B cell (primary cell): ENCODE results near the gene HOXB6. TPM values are rescaled to one million over a fixed set of nuclear protein-coding genes. Genes with fewer than 3 reads are reported as not detected.

Experiments used
- ATAC-seq: fragments of 200-7000 bp; cut with Tn5 transposase; one replicate; pipeline ENCODE4 v1.10.0; 2021; ENCODE audit warnings: low read depth, mild to moderate bottlenecking, moderate number of reproducible peaks, moderate library complexity
- CTCF ChIA-PET: fragments of 350-600 bp; sonication (Branson Sonifier 250); formaldehyde crosslinking; loops from one replicate; lab custom pipeline; 2021; ENCODE audit warnings: antibody characterized with exemption, inconsistent platforms; lab: Charles Lee
- POLR2A ChIA-PET: fragments of 350-600 bp; sonication (Branson Sonifier 250); formaldehyde crosslinking; loops from one replicate; lab custom pipeline; 2021; ENCODE audit warnings: antibody characterized with exemption; lab: Charles Lee
- DNase-seq: peaks from one replicate; pipeline ENCODE4 v3.0.0; 2013
- H2AFZ ChIP-seq: 2 replicates; pipeline ENCODE4 v1.6.1; 2012; ENCODE audit warnings: mild to moderate bottlenecking, low read depth, low read length; ENCODE audit not compliant: insufficient read depth, poor library complexity, severe bottlenecking
- H3K27ac ChIP-seq, 2 donors: 1 replicate in 1 of 2; 2 replicates in 1 of 2; pipeline ENCODE4 v1.5.1; 2012 to 2013; ENCODE audit warnings: low read length in 2 of 2, mild to moderate bottlenecking in 2 of 2, moderate library complexity in 1 of 2
- H3K27me3 ChIP-seq, 4 experiments: fragments of 200-600 bp in 1 of 4; sonication (generic) in 1 of 4; replicated peaks in 1 of 4; 1 replicate in 2 of 4; 2 replicates in 2 of 4; pipeline versions ENCODE4 v1.6.1 to v1.7.0; 2013 to 2016; ENCODE audit warnings: low read length in 3 of 4, mild to moderate bottlenecking in 2 of 4, mixed read lengths in 1 of 4, moderate library complexity in 1 of 4; ENCODE audit not compliant: insufficient read depth in 4 of 4, control insufficient read depth in 3 of 4; ENCODE audit errors: control extremely low read depth in 1 of 4
- H3K36me3 ChIP-seq, 2 experiments: replicated peaks in 1 of 2; 1 replicate in 1 of 2; 2 replicates in 1 of 2; pipeline versions ENCODE4 v1.6.1 to v1.7.1; 2013; ENCODE audit warnings: low read length in 1 of 2; ENCODE audit not compliant: insufficient read depth in 2 of 2, control insufficient read depth in 1 of 2; ENCODE audit errors: control extremely low read depth in 1 of 2, extremely low read depth in 1 of 2
- H3K4me1 ChIP-seq, 2 donors: fragments of 200-600 bp in 1 of 2; sonication (generic) in 1 of 2; 1 replicate in 1 of 2; 2 replicates in 1 of 2; pipeline versions ENCODE4 v1.5.1 to v1.6.1; 2013 to 2017; ENCODE audit warnings: low read length in 2 of 2; ENCODE audit not compliant: control insufficient read depth in 2 of 2, insufficient read depth in 2 of 2
- H3K4me2 ChIP-seq: replicated peaks from 2 replicates; pipeline ENCODE3; 2012; ENCODE audit warnings: mild to moderate bottlenecking, low read depth, low read length; ENCODE audit not compliant: poor library complexity, severe bottlenecking
- H3K4me3 ChIP-seq, 5 experiments: fragments of 200-600 bp in 1 of 5; sonication (generic) in 1 of 5; 1 replicate in 3 of 5; 2 replicates in 2 of 5; pipeline versions ENCODE4 v1.5.1 to v1.7.0; 2011 to 2016; ENCODE audit warnings: low read length in 4 of 5, mild to moderate bottlenecking in 4 of 5, low read depth in 2 of 5, control low read depth in 1 of 5, moderate library complexity in 1 of 5; ENCODE audit not compliant: insufficient read depth in 1 of 5; ENCODE audit errors: control extremely low read depth in 1 of 5, extremely low read depth in 1 of 5
- H3K79me2 ChIP-seq: fragments of 200-600 bp; sonication (generic); one replicate; pipeline ENCODE4 v1.6.0; 2016; ENCODE audit warnings: low read length; ENCODE audit not compliant: control insufficient read depth, insufficient read depth
- H3K9ac ChIP-seq: fragments of 200-600 bp; sonication (generic); 2 replicates; pipeline ENCODE4 v1.6.1; 2017; ENCODE audit warnings: mild to moderate bottlenecking, low read length, moderate library complexity
- H3K9me3 ChIP-seq, 3 donors: one replicate each; pipeline versions ENCODE4 v1.6.1 to v1.7.1; 2013; ENCODE audit warnings: low read length in 2 of 3; ENCODE audit not compliant: control insufficient read depth in 2 of 3, insufficient read depth in 1 of 3; ENCODE audit errors: control extremely low read depth in 1 of 3
- H4K20me1 ChIP-seq: 2 replicates; pipeline ENCODE4 v1.6.0; 2012; ENCODE audit warnings: mild to moderate bottlenecking, low read length; ENCODE audit not compliant: insufficient read depth, control insufficient read depth, poor library complexity, severe bottlenecking
- H3K27ac Mint-ChIP-seq: one replicate; pipeline ENCODE4 v1.8.0; 2021; ENCODE audit warnings: mixed read lengths
- H3K27me3 Mint-ChIP-seq: one replicate; pipeline ENCODE4 v1.8.0; 2021; ENCODE audit warnings: mixed read lengths
- H3K4me1 Mint-ChIP-seq: one replicate; pipeline ENCODE4 v1.8.0; 2021; ENCODE audit warnings: mixed read lengths
- H3K4me3 Mint-ChIP-seq: one replicate; pipeline ENCODE4 v1.8.0; 2021; ENCODE audit warnings: mixed read lengths
- H3K9me3 Mint-ChIP-seq: one replicate; pipeline ENCODE4 v1.8.0; 2022; ENCODE audit warnings: mixed read lengths; ENCODE audit not compliant: insufficient read depth
- EZH2 ChIP-seq: IDR thresholded peaks from 2 replicates; pipeline ENCODE4 v1.6.1; 2012; ENCODE audit warnings: borderline replicate concordance, low read depth, mild to moderate bottlenecking, moderate library complexity, low read length; ENCODE audit not compliant: insufficient read depth, poor library complexity, severe bottlenecking
- WGBS: methylation state at CpG from one replicate; pipeline ENCODE4 v1.1.5; 2013; ENCODE audit warnings: missing lambda C conversion rate; ENCODE audit not compliant: insufficient coverage; 5-methylcytosine and 5-hydroxymethylcytosine counted together
- intact Hi-C: fragments of 100-400 bp; cut with micrococcal nuclease; formaldehyde crosslinking; loops from one replicate; pipeline ENCODE4 v1.10.0; 2022
- polyA plus RNA-seq: library from polyadenylated mRNA; depleted of rRNA; stranded (reverse); fragments of >200 nt; gene quantifications from 2 replicates; pipeline ENCODE4 v1.2.3, GENCODE V29; 2012
- total RNA-seq, 2 donors: library from RNA; stranded (reverse); fragments of 120-200 nt in 1 of 2; gene quantifications; 1 replicate in 1 of 2; 2 replicates in 1 of 2; pipeline versions ENCODE4 v1.2.3 to v1.2.4, GENCODE V29; 2013 to 2022
- TF ChIP-seq, protein P1 (sequence below): fragments of 200-600 bp; IDR thresholded peaks from one replicate; pipeline ENCODE4 v1.8.0; 2022; ENCODE audit warnings: antibody characterized with exemption, mild to moderate bottlenecking

The HOXB6 gene
- total and polyA plus RNA-seq, 2 donors (not counting 1 experiment from before 2014, with no cell fraction given): 0.10 TPM; not detected in 1

DNA sequence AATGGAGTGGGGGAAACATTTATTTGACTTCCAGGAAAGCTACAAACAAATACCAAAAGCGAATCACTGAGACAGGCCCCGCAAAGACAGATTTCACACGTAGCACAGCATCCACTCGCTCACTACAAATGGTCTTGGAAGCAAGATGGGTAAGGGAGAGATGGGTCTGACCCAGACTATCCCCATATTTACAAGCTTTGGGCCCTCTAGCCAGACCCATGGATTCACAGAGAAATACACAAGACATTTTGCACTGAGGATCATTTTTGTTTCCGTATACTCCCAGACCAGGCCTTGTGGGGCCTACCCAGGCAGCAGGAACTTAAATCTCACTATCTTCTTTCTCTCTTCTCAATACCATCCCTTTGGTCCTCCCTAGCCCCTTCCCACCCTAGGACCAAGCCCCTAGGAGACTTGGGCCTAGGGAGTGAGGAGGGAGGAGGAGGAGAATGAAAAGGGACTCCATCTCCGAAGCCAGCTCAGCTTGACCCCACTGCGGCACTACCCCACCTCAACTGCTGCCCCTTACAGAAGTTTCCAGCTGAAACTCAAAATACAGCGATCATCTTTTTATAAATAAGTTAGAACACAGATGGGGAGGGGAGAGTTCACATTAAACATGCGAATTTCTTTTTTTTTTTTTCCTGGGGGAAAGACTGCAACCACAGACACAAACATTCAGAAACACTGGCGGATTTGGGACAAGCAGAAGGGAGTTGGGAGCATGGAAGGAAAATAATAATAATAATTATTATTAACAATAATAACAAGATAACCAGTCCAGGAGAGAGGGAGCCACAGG lies 13.3 kb downstream of the HOXB6 start:
- no peak overlapping the region for H3K4me2 ChIP-seq
- peak overlapping the region; percentile 53 for H3K4me3 Mint-ChIP-seq
- ChIA-PET POLR2A (interaction anchor here (0.5 to 1.6 kb wide), 3 partner anchors 18 to 166 kb away, joined by 3 to 6 read pairs (median 4); no protein-coding TSS in a partner anchor), CTCF (interaction anchor here (0.7 to 5.6 kb wide), 10 partner anchors 16 to 283 kb away, joined by 3 to 68 read pairs (median 5); no protein-coding TSS in a partner anchor)
- intact Hi-C loops: loop anchor here (2.0 kb wide), 2 partner anchors 13 to 255 kb away; partner anchors contain the start of gene HOXB4
- H3K4me1 Mint-ChIP-seq: peaks cover 36% of the 10 kb centered on the region
- peaks cover 90% of the 10 kb centered on the region for H3K27me3 Mint-ChIP-seq
- H3K27ac Mint-ChIP-seq: peak overlapping the region; percentile 32
- TF ChIP-seq, protein P1, sequence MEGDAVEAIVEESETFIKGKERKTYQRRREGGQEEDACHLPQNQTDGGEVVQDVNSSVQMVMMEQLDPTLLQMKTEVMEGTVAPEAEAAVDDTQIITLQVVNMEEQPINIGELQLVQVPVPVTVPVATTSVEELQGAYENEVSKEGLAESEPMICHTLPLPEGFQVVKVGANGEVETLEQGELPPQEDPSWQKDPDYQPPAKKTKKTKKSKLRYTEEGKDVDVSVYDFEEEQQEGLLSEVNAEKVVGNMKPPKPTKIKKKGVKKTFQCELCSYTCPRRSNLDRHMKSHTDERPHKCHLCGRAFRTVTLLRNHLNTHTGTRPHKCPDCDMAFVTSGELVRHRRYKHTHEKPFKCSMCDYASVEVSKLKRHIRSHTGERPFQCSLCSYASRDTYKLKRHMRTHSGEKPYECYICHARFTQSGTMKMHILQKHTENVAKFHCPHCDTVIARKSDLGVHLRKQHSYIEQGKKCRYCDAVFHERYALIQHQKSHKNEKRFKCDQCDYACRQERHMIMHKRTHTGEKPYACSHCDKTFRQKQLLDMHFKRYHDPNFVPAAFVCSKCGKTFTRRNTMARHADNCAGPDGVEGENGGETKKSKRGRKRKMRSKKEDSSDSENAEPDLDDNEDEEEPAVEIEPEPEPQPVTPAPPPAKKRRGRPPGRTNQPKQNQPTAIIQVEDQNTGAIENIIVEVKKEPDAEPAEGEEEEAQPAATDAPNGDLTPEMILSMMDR: no peak
- TF ChIP-seq EZH2: no peak
- H4K20me1 ChIP-seq: no peaks in the 10 kb centered on the region
- H3K9me3 Mint-ChIP-seq: no peaks in the 10 kb centered on the region
- no peak overlapping the region for H3K9ac ChIP-seq
- no peaks in the 10 kb centered on the region for H3K79me2 ChIP-seq
- H3K27ac ChIP-seq: no peak overlapping the region
- peaks cover 0 to 12% (median 0%) of the 10 kb centered on the region in 3 donors for H3K9me3 ChIP-seq
- peaks cover 46 to 56% of the 10 kb centered on the region in 2 donors for H3K4me1 ChIP-seq
- H3K36me3 ChIP-seq: no peaks in the 10 kb centered on the region
- 80% methylated on average over 1 of the region's 10 CpGs for WGBS
- H3K4me3 ChIP-seq: no peak overlapping the region
- DNase-seq: peak; percentile 19
- peaks cover 0 to 99% (median 84%) of the 10 kb centered on the region in 4 experiments for H3K27me3 ChIP-seq
- no peak overlapping the region for H2AFZ ChIP-seq
- no peak for ATAC-seq
